SKM-1 (cell line): ENCODE measurements around the gene SLC26A8.
A peak's percentile ranks its signal among the peaks of the same experiment; 100 is the strongest.
"Not testable (repeated sequence)": the region's sequence is repeated elsewhere in the genome, so short reads cannot be mapped to it uniquely, and the experiment has no call there.

Experiments used
- DNase-seq: peaks from one replicate; lab custom pipeline; 2025; ENCODE audit not compliant: unreplicated experiment; lab: John Stamatoyannopoulos, UW

SLC26A8 gene

DNA sequence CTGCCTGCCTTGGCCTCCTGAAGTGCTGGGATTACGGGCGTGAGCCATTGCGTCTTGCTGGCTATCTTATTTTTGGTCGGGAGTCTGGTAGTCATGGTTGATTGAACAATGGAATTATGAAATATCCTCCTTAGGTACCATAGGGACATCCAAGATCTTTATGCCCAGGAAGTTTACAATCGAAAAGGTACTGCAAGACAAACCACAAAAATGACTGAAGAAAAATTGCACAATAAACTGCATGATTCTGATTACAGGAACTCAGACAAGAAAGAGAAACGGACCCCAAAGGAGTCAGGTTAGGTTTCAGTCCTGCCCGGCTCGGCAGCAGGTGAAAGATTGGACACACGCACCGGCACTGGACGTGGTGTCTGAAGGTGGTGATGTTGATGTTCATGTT, 5.3 kb downstream of the SLC26A8 start:
- DNase-seq = peak; percentile 87

DNA sequence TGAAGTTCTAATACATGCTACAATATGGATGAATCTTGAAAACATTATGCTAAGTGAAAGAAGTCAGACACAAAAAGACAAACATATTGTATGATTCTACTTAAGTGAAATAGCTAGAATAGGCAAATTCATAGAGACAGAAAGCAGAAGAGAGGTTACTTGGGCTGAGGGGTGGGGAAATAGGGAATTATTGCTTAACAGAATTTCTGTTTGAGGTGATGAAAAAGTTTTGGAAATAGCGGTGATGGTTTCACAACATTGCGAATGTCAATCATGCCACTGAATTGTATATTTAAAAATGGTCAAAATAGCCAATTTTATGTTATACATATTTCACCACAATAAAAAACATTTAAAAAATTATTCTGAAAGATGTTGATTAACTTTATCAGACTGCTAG, 6.1 kb downstream of the SLC26A8 start:
- peak; percentile 73 for DNase-seq

DNA sequence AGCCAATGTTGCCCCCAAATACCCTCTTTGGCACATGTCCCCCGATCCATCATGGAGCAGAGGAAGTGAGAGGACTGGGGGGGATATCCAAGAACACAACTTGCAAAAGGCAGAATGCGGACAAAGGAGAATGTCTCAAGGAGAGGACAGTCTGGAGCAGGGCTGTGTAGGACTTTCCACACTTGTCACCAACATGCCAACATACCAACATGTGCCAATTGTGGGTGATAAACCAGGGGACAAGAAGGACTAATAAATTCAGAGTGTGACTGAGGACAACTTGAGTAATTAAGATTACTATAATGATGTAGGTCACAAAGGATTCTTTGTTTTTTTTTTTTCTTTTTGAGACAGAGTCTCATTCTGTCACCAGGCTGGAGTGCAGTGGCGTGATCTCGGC, 8.8 kb downstream of the SLC26A8 start:
- no peak for DNase-seq

DNA sequence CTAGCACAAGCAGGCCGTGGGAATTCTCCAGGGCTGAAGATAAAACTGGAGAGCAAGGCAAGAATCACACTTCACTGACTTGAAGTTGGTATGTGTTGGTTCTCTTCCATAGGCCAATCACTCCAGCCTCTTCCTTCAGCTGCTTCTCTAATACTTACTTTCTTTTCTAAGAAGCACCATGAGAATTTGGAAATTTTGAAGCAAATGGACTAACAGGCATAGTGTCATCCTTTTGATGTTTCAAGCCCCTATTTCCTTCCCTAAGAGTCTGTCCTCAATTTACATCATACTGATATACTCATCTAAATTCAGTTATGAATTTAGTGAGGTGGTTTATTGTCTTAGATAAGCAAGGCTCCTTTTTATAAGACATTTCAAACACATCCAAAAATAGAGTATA, 24.0 kb downstream of the SLC26A8 start:
- no peak for DNase-seq

DNA sequence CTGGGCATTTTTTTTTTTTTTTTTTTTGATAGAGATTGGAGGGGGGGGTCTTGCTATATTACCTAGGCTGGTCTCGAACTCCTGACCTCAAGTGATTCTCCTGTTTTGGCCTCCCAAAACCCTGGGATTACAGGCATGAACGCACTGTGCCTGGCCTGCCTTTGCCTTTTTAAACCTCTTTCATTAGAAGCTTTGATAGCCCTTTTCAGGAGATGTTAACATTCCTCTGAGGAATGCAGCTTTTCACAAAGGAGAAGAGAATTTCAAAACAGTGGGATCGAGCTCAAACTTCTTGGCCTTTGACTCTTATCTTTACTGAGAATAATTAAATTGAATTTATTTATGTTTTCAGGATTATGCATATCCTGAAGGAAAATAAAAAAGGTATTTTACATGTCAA, 31.3 kb downstream of the SLC26A8 start:
- DNase-seq = no peak

DNA sequence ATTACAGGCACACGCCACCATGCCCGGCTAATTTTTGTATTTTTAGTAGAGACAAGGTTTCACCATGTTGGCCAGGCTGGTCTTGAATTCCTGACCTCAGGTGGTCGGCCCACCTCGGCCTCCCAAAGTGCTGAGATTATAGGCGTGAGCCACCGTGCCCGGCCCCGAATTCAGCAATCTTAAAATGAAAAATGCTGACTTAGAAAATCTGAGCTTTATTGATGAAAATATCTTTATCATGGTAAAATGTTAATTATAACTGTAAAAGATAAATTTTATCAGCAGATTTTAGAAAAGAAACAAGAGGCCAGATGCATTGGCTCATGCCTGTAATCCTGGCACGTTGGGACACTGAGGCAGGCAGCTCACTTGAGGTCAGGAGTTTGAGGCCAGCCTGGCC, 36.4 kb downstream of the SLC26A8 start:
- not testable (repeated sequence) for DNase-seq

DNA sequence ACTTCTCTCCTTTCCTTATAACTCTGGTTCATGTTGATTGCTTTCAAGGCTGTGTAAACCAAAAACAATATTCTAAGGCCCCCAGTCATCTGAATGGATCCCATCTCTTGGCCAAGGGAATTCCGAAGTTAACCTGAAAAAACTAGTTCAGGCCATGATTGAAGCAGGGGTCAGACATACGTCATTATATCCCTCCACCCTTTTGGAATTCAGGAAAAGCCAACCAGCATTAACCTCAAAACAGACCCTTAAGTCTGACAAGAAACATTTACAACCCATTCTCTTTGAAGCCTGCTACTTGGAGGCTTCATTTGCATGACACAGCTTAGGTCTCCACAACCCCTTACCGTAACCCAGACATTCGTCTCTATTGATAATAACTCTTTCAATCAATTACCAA, 39.7 kb downstream of the SLC26A8 start:
- DNase-seq = no peak

DNA sequence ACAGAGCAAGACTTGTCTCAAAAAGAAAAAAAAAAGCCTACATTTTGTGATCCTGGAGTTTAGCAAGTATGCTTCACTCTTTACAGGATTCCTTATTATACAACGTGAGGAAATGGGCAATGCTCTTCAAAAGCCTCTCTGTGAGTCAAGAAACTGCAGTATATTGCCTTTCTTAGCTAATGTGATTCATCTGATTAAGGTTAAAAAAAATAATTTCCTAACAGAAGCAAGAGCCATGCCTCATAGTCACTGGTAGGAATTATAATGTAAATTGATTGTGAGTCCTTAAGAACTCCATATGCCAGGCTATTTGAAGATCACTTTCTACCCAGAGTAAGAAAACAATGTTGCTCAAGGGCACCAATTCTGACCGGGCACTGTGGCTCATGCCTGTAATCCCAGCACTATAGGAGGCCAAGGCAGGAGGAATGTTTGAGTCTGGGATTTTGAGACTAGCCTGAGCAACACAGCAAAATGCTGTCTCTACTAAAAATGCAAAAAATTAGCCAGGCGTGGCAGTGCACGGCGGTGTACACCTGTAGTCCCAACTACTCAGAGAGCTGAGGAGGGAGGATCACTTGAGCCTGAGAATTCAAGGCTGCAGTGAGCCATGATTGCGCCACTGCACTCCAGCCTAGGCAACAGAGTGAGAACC, 43.3 kb downstream of the SLC26A8 start:
- no peak for DNase-seq

DNA sequence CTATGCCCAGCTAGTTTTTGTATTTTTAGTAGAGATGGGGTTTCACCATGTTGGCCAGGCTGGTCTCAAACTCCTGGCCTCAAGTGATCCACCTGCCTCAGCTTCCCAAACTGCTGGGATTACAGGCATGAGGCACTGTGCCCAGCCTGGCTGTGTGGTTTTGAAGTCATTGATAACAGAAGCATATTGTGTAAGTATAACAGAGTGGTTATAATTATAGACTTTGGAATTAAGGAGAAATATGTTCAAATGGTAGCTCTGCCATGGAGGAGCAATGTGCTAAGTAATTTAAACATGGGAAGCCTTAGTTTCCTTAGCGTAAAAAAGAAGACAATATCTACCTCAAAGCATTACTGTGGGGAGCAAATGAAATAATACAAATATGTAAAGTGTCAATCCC, 44.3 kb downstream of the SLC26A8 start:
- not testable (repeated sequence) for DNase-seq

DNA sequence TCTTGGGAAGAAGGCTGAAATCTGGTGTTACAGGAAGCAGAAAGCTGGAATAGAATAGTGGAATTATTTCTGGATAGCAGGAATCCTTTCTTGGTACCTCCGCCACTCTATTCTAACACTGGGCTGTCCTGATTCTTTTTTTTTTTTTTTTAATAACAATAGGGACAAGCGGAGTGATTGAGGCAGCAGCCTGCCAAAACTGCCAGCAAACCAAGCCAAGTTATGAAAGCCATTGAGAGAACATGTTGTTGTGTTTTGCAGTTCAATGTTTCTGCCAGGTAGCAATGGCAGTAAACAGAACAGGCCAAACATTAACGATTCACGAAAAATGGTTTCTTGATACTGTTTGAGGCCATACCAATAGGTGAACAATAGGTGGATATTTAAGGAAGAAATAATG, 47.1 kb downstream of the SLC26A8 start:
- no peak for DNase-seq

DNA sequence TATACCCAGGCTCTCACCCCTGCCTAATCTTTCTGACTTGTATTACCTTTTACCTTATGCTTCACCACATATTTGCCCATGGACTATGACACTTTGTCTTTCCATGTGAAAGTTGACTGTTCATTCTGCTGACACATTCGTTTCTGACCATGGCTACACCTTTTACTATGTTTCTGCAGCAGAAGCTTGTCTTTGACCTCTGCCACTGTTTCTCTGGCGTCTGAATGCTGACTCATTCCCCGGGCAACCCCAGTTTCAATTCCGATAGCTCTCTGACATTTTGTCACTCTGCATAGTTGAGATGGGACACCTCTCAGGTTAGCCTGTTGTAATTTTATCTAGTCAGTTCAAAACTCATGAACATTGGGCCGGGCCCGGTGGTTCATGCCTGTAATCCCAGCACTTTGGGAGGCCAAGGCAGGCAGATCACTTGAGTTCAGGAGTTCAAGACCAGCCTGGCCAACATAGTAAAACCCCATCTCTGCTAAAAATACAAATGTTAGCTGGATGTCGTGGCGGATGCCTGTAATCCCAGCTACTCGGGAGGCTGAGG, 50.7 kb downstream of the SLC26A8 start:
- no peak for DNase-seq

DNA sequence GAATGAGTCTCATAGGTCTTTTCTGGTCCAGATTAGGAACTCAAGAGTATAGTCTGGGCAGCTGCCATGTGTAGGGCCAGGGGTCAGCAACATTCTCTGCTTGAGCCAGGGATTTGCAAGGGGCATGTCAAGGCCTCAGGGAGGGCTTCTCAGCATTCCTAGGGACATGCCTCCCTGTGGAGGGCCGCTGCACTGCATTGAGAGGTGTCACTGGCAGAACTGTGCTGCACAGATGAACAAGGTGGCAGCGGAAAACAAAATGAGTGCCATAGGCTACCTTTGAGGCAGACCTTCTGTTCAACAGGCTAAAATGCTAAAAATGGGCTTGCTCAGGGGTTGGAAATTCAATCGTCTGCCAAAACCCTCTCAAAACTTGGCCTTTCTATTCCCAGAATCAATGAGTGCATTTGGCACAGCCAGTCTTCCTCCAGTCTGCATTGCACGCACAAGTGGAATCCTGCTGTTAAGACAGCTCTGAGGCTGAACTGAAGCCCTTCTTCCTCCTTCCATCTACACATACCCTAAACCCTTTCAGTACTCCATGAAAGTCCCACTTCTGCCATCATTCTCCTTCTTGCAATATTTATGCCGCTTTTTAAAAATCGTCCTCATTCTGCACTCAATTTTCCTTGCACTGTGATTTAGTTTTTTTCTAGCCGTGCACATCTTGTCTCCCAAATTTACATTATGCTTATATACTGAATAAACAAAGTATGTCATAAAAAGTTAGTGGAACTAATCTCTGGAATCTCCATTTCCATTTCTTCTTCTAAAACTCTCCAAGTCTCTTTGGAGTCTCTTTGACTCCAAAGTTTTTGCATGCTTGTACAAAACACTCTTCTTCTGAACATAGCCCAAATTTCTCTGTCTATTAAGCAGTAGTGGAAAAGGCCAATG, 51.7 kb downstream of the SLC26A8 start:
- no peak for DNase-seq

DNA sequence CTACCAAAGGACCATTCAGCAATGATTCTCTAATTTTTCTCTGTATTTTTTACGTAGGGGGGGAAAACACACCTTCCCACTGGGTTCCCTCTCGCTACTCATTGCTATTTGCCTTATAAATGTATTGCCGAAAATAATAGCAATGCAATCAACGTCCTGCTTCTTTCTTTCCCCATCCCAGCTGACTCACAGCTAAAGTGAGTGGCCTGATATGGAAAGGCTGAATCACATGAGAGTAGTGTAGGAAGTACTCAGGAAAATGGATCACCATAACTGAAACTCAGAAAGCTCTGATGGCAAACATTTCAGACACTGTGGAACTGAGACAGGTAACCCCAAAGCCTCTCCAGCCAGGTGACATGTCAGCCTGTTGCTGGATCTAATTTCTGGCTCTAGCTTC, 54.3 kb downstream of the SLC26A8 start:
- DNase-seq = no peak

DNA sequence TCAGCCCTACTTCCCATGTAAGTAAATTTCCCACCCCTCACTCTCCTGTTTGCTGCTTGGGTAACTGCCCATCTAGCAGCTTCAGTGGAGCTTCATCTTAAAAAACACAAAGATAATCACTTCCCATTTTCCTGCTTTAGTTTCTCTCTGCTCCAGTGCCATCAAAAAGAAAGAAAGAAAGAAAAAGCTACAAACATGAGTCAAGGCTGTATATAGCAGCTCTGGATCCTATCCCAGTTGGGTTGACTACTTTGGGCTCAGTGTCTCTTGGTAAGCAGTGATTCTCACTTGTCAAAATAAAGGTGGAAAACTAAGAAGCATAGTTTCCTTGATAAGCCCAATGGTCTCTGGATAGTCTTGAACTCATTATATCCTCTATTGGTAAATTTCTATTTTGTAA, 54.8 kb downstream of the SLC26A8 start:
- DNase-seq = no peak

DNA sequence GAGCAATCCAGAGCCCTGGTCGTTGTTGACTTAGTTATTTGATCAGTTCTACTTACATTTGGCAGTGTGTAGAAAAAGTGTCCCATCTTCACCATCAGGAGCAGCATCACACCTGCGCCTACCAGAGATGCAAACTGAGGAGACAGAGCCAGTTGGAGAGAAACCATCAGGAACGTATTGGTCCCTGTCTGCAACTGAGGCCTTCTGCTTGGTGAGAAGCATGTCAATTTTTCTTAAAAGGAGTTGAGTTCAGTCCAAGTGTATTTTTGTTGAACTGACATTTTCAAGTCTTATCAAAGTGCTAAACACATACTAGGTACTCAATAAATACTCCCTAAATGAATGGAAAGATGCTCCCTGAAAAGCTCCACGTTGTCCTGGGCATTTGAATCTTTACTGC, 55.6 kb downstream of the SLC26A8 start:
- DNase-seq = no peak

DNA sequence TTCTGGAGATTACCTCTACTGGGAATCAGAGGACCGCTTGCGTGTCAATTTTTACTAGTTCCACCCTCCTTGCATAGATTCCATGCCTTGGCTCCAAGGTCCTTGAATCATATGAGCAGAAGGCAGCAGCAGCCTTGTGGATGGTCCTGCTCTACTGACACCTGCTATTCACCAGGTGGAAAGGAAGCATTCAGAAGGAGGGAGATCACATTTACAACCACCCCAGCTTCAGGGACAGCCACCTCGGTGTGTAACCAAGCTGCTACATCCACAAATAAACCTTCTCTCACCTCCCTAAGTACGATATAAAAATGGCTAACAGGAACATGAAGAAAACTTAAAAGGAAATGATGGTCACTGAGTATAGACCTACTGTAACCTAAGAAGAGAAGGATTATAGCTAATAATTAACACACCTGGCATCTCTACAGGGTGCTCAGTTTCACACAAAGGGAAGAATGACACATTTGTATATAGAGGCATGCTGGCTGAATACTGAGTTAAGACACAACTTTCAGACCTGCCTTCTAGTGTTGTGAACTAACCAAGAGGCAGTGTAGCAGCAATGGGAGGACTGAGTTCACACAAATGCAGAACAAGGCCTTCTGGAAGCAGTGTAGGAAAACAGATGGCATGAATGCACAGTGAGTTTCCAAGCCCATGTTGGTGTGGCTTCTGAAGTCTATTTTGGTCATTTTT, 57.2 kb downstream of the SLC26A8 start:
- no peak for DNase-seq

DNA sequence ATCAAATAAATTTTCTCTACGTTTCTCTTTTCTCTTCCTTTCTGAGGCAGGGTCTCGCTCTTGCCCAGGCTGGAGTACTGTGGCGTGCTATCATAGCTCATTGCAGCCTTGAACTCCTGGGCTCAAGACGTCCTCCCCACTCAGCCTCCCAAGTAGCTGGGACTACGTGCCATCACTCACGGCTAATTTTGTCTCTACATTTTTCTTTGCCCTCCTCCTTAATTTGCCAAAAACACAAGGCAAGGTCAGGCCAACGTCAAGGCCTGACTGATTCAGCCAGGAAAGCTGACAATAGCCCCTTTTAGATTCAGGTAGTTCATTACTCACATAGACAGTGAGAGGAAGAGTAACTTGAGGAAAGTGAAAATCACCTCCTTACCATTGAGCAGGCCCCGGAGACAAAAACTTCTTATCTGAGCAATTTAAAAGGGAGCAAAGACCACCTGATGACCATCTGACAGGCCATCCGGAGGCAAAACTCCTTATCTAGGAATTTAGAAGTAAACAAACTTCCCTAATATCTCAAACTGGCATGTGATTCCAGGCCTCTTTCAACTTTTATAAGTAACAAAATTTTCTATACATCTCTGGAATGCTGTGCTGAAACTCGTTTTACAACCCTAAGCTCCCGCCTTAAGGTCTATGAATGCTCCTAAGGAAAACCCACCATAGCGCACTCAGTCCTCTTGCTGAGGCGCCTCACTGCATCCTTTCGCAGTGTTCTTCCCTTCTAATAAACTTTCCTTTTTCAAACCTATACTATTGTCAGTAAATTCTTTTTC, 61.5 kb downstream of the SLC26A8 start:
- DNase-seq = no peak

DNA sequence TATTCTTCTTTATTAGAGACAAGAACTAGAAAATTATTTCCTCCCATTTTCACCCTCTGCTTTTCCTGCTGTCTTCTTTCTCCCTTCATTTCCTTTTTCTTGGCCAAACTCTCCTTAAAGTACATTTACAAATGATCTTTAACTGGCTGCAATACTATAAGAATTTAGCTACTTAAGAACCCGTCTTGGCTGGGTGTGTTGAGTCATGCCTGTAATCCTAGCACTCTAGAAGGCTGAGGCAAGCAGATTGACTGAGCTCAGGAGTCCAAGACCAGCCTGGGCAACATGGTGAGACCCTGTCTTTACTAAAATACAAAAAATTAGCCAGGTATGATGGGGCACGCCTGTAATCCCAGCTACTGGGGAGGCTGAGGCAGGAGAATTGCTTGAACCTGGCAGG, 64.3 kb downstream of the SLC26A8 start:
- DNase-seq = no peak

DNA sequence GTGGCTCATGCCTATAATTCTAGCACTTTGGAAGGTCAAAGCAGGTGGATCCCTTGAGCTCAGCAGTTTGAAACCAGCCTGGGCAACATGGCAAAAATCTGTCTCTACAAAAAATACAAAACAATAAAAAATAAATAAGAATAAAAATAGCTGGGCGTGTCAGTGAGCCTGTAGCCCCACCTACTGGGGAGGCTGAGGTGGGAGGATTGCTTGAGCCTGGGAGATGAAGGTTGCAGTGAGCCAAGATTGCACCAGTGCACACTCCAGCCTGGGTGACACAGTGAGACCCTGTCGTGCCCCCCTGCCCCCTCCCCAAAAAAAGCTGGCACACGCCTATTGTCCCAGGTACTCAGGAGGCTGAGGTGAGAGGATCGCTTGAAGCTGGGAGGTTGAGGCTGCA, 68.5 kb downstream of the SLC26A8 start:
- no peak for DNase-seq

DNA sequence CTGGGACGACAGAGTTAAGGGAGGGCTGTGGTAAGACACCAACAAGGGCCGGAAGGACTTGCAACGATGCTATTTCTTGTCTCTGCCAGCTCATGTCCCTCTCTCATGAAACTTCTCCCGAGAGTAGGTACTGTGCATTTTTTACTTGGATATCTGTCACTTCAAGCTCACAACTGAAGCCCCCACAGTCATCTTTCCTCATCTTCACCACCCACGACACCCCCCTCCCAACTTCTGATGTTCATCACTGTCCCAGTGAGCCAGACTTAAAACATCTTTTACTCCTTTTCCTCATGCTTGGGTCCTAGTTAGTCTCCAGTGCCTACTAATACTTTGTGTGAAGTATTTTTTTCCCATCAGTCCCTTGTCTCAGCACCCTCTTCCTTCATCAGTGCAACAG, 68.9 kb downstream of the SLC26A8 start:
- DNase-seq = no peak

DNA sequence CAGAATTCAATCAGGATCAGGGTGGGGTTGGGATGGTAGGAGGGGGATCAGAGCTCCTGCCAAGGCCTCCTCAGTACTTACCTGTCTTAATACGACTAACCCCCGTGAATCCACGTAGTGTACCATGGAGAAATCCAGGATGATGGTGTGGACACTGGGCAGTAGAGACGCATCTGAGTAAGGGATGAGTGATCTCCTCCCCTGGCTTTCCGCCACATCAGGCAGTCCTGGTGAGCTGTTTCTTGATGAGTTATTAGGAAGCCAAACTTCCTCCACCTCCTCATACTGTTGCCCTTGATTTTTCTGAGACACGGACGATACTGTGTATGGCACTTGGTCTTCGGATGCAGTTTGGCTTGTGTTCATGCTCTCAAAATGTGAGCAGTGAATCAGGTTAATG, 69.4 kb downstream of the SLC26A8 start:
- no peak for DNase-seq
